GM19240 (cell line): ENCODE measurements around the gene IDNK.
"Not testable (repeated sequence)": the region's sequence is repeated elsewhere in the genome, so short reads cannot be mapped to it uniquely, and the experiment has no call there.

Source experiments
- DNase-seq: peaks from one replicate; pipeline ENCODE4 v3.0.0; 2011; ENCODE audit warnings: low spot score; ENCODE audit not compliant: insufficient read length

Gene IDNK

DNA sequence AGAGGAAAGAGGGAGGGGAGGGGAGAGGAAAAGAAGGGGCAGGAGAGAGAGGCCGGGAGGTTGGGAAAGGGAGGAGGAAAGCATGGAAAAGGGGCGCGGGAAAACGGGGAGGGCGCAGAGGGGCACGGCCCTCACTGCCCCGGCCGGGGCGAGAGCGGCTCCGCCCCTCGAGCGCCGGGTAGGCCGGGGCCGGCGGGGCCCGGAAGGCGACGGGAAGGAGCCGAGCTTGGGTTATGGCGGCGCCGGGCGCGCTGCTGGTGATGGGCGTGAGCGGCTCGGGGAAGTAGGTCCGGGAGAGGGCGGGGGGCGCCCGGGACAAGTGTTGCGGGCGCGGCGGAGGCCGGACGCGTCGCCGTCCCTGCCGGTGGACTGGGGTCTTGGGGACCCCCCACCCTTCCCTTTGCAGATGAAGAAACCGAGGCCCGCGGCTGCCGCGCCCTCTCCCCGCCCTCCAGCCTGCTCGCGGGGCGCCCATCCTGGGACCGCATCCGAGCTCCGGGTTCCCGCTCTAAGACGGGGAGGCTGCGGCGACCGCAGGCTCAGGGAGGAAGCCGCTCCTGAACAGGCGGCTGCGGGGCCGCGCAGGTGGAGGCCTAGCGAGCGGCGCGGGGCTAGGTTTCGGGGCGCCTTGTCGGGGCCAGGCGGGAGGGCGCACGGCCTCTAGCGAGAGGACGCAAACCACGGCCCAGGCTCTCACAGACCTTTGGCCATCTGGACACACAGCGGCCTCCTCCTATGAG, at the start of gene IDNK:
IDNK (plus strand) TSS at position 205 of the 740 bp plus-strand sequence; CDS start at position 234, 29 bp downstream.
- peak; percentile 38 for DNase-seq

DNA sequence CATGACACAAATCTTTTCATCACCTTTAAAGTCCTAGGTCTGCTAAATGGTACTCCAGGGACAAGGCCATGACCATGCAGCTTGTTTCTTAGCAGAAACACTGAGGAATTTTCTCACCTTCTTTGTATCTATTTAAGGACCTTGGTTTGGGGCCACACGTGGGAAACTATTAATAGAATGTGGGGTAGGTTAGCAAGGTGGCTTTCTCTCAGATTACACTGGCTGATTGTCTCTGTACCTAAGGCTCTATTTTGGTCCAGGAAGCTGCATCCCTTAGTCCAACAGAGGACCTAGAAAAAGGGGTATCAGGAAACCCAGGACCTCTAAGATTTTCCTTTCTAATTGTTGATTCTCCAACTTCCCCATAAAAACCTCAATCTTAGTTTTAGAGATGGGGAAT, 48.5 kb upstream of the IDNK start:
- DNase-seq: no peak

- no peak for DNase-seq
Observed at GRCh38 chr9:83582029-83582428, 40.9 kb upstream of the IDNK start.

DNA sequence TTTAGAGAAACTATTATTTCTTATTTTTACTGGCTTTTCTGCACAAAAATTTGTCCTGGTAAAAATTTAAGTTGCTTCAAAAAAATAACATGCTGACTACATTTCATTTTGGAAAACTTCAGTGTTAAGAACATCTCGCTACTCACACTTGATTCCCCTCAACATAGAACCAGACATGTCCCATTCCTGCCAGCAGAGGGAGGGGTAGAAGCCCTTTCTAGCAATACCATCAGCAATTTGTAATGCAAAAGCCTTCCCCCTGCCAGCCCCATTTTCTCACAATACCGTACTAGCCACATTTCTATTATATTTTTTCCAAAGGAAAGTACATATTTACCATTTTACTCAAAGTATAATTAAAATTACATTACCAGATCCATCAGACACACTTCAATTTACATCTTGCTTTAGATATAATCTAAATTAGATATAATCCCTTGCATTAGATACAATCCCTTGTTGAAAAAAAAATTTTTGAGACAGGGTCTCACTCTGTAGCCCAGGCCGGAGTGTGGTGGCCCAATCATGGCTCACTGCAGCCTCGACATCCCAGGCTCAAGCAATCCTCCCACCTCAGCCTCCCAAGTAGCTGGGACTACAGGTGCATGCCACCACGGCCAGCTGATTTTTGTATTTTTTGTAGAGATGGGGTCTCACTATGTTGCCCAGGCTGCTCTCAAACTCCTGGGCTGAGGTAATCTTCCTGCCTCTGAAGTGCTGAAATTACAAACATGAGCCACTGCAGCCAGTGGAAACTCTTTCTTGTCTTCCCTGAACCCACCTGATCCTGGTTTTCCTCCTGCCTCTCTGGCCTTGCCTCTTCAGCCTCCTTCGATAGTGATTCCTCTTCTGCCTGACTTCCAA, 39.6 kb upstream of the IDNK start:
- DNase-seq: no peak

DNA sequence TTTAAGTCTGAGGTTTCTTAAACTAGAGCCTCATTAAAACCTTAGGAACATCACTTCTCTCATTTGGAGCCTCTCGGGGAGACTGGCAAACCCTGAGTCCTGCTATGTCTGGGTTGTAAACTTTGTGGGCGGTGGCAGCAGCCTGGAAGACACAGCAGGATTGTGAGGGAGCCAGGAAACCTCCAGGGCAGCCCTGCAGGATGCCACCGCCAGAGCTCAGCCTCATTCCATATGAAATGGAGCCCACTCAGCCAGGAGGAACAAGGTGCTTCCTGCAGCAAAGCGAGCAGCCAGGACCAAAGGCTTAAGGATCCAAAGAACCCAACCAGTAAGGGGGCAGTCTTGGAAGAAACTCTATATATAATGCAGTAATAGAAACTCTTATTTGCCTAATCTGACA, 37.9 kb upstream of the IDNK start:
- no peak for DNase-seq

GRCh38 chr9:83588256-83588655, 34.7 kb upstream of the IDNK start:
- DNase-seq: no peak

DNA sequence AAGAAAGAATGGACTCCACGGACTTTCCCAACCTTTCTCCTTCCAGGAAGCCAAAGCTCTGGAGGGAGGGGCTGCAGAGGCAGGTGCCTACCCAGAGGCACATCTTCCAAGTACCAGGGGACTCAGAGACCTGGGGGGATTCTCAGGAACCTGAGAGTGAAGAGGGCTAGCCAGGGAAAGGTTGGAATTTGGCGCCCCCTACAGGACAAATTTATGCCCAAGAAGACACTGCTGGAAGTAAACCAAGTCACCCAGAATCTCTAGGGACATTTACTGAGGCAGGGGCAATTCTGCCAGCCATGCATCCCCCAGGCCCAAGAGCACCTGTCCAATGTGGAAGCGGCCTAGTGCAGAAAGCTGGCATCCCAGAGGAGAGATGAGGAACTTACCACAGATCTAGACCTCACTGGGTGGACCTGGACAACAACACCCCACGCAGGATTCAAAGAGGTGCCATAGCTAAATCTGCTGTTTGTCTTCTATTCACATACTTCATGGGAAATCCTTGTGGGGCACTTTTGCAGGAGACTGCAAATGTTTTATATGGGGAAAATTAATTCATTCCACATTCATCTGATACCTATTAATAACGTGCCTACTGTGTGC, 25.9 kb upstream of the IDNK start:
- DNase-seq: peak; percentile 31

DNA sequence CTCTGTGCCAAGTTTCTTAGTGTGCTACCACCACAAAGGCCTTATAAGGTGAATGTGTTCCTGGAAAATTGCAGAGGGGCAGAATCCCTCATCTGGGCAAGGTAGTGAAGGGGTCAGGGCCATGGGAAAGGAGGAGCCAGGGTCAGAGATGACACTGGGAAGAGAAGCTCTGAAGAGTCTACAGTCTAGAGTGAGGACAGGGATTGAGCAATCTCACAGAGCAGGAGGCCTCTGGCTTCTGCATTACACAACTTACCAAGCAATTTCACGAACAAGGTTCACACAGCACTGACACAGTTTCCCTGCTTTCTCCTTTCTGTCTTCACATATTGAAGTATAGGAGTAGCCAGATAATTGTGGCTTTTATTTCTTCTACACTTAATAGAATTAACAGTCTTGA, 24.5 kb upstream of the IDNK start:
- no peak for DNase-seq

DNA sequence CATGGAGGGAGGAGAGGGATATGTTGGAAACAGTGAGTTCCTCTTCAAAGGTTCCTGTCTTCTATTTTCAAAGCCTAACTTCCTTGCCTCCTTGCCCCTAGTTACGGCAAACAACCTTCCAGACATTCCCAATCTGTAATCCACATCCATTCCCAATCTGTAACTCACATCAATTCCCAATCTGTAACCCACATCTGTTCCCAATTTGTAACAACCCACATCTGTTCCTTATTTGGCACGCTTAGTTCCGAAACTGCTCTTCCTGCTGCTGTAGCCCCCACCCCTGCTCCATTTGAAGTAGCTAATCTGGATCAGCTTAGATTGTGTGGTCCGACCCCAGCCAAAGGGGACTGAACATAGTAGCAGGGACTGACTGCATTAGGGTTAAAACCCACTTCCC, 23.9 kb upstream of the IDNK start:
- no peak for DNase-seq

DNA sequence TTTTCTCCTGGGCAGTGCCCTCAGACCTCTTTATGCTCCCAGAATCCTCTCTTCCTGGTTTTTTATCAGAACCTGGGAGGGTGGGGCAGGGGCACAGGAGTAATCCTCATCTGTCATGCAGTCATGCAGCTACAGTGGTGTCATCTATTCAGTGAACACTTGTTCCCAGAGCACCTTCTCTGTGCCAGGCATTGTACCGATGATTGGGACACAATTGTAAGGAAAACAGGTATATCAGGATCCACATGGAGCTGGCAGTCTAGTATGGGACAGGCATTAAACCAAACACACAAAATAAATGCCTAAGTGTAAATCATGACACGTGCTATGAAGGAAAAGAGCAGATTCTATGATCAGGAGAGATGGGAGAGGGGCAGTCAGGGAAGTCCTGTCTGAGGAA, 21.5 kb upstream of the IDNK start:
- DNase-seq: no peak

- DNase-seq: not testable (repeated sequence)
Observed at GRCh38 chr9:83607620-83608019, 15.3 kb upstream of the IDNK start.

DNA sequence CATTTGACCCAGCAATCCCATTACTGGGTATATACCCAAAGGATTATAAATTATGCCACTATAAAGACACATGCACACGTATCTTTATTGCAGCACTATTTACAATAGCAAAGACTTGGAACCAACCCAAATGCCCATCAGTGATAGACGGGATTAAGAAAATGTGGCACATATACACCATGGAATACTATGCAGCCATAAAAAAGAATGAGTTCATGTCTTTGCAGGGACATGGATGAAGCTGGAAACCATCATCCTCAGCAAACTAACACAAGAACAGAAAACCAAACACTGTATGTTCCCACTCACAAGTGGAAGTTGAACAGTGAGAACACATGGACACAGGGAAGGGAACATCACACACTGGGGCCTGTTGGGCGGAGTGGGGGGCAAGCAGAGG, 9.6 kb upstream of the IDNK start:
- not testable (repeated sequence) for DNase-seq

GRCh38 chr9:83617299-83617698, 5.6 kb upstream of the IDNK start:
- DNase-seq: no peak

DNA sequence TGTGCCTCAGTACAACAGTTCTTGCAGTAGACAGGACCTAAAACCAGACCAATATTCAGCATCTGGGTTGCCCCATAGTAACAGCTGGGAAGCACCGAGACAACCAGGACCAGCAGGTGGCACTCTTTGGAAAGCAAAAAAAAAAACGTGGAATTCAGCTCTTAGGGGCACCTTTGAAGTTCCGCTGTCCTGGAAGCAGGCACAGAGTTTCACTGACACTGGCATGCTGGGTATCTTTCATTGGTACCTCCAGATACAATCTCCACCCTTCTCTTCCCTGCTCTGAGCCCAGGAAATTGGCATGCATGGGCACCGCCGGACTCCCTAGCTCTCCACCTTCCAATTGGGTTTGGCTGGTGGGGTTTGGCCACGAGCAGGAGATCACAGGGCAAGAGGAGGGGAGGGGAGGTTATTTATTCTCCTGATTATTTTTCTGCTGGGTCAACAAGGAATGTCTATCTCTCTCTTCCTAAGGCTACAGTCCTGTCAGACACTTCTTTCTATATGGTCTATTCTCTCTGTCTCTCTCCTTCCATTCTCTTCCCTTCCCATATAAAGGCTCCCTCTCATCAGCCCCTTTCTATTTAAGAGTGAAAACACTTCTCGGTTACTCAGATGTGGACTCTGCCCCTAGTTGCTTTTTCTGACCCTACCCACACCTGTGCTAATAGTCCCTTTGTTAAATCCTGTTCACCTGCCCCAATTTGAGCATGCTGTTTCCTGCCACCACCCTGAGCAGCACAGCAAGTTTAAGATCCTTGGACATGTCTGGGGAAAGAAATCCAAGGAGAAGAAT, 1.9 kb upstream of the IDNK start:
- DNase-seq: no peak

- no peak for DNase-seq
Observed at GRCh38 chr9:83622433-83622938, 457 bp upstream of the IDNK start.

DNA sequence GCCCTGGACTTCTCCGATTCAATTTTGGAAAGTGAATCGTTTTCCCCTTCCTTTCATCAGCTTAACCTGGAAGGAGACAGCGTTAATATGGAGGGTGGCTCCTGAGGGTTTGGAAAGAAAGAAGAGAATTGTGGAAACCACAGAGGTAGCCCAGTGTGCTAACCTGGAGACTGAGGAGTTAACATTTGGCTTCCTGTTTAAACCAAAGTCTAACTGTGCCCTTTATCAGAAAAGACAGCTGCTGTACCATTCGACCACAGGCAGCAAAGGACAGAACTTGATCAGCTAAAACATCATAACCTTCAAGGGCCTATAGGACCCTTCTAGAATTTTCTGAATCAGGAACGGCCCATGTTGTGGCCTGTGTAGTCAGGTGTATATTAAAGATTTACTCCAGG, 735 bp downstream of the IDNK start:
- no peak for DNase-seq

DNA sequence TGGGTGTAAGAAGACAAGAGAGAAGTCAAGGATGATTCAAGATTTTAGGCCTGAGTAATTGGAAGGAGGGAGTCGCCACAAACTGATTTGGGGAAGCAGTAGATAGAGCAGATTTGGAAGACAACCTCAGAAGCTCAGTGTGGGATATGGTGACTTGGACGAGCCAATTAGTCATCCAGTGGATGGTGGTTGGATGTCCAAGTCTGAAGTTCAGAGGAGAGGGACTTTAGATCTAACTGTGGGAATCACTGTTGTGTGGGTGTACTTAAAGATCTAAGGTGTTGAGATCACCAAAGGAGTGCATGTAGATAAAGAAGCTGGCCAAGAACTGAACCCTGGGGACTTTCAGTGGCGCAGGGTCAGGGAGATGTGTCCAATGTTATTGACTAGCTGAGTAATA, 2.2 kb downstream of the IDNK start:
- DNase-seq: no peak

DNA sequence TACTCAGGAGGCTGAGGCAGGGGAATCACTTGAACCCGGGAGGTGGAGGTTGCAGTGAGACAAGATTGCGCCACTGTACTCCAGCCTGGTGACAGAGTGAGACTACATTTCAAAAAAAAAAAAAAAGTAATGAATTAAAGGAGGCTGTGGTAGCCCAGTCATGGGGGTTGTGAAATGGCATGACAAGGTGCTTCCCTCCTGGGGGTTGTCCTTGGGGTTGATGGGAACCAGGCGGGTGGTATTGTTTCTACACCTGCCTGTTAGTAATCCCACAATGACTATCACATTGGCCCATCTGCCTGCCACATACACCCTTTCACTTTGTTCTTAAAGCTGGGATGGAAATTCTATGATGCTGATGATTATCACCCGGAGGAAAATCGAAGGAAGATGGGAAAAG, 5.6 kb downstream of the IDNK start:
- DNase-seq: no peak

- DNase-seq: no peak
Observed at GRCh38 chr9:83629433-83630104, 6.6 kb downstream of the IDNK start.

- DNase-seq: no peak
Observed at GRCh38 chr9:83630938-83631457, 8.1 kb downstream of the IDNK start.
